Ovary (tissue), 3 donors: Measurements from ENCODE around the gene GANAB.

Source experiments
- EP300 ChIP-seq: sonication (generic); formaldehyde crosslinking; IDR thresholded peaks from one replicate; pipeline ENCODE4 v1.6.1; 2017; ENCODE audit warnings: antibody characterized with exemption
- TF ChIP-seq, protein P1 (sequence below), 3 donors: fragments of 450-650 bp in 2 of 3; fragments of 200-600 bp in 1 of 3; IDR thresholded peaks; one replicate each; pipeline versions ENCODE4 v1.5.1 to v1.8.0; 2016 to 2022; ENCODE audit warnings: antibody characterized with exemption in 3 of 3, mild to moderate bottlenecking in 1 of 3
- donor health status: DM: no; HTN: no; CAD: no.

DNA sequence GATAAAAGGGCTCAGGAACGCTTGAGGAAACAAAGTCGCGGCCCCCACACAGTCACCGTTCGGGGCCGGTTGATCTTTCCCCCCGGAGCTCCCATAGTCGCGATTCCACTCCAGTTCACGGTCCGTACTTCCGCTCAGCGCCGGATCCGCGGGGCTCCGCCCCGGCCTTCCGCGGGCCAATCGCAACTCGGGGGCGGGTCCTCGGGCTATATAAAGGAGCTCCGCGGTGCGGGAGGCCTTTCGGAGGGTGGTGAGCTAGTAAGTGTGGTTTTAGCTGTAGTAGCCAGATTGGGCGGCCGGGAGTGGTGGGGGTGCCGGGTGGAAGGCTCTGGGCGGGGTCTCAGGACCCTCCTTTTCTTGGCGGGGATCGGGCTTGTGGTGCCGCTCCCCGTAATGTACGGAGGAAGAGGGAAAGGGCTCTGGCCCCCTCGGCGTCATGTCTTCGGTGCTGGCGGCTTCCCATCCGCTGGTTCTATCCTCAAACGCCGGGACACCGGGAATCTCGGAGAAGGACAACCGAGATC lies 18.7 kb upstream of the GANAB start, which contains the start of the genes C11orf98 and CSKMT:
- TF ChIP-seq, protein P1, sequence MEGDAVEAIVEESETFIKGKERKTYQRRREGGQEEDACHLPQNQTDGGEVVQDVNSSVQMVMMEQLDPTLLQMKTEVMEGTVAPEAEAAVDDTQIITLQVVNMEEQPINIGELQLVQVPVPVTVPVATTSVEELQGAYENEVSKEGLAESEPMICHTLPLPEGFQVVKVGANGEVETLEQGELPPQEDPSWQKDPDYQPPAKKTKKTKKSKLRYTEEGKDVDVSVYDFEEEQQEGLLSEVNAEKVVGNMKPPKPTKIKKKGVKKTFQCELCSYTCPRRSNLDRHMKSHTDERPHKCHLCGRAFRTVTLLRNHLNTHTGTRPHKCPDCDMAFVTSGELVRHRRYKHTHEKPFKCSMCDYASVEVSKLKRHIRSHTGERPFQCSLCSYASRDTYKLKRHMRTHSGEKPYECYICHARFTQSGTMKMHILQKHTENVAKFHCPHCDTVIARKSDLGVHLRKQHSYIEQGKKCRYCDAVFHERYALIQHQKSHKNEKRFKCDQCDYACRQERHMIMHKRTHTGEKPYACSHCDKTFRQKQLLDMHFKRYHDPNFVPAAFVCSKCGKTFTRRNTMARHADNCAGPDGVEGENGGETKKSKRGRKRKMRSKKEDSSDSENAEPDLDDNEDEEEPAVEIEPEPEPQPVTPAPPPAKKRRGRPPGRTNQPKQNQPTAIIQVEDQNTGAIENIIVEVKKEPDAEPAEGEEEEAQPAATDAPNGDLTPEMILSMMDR (IDR thresholded peaks at IDR 0.05), result no peak
- peak; percentile 14 for TF ChIP-seq EP300
